ENCODE measurements around the gene DOCK1.

DOCK1 gene

DNA sequence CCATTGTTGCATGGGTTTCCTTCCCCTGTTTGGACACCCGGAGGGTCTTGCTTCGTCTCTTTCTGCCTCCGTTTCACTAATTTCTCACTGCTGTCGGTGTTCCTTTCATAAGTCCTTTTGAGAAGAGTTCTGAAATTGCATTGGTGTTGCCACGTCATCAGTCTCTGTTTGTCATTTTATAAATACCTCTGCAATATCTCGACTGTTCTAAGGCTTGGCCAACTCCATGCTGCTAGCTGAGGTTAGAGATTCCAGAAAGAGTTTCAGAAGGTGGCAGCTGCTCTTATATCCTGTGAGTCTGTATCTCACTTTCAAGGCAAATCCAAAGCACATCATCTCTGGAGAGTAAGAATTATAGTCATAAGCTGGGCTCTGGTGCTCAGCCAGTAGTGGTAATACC lies 439.1 kb downstream of the DOCK1 start:
- H3K4me3 ChIP-seq (ENCODE audit: control insufficient read depth, low read depth, low read length) = no peak overlapping the region
- TF ChIP-seq, protein P1, sequence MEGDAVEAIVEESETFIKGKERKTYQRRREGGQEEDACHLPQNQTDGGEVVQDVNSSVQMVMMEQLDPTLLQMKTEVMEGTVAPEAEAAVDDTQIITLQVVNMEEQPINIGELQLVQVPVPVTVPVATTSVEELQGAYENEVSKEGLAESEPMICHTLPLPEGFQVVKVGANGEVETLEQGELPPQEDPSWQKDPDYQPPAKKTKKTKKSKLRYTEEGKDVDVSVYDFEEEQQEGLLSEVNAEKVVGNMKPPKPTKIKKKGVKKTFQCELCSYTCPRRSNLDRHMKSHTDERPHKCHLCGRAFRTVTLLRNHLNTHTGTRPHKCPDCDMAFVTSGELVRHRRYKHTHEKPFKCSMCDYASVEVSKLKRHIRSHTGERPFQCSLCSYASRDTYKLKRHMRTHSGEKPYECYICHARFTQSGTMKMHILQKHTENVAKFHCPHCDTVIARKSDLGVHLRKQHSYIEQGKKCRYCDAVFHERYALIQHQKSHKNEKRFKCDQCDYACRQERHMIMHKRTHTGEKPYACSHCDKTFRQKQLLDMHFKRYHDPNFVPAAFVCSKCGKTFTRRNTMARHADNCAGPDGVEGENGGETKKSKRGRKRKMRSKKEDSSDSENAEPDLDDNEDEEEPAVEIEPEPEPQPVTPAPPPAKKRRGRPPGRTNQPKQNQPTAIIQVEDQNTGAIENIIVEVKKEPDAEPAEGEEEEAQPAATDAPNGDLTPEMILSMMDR (IDR thresholded peaks at IDR 0.05; ENCODE audit: control insufficient read depth, insufficient read depth, low read depth, low read length, missing control alignments) = no peak
- no peak for DNase-seq (ENCODE audit: low read depth)

DNA sequence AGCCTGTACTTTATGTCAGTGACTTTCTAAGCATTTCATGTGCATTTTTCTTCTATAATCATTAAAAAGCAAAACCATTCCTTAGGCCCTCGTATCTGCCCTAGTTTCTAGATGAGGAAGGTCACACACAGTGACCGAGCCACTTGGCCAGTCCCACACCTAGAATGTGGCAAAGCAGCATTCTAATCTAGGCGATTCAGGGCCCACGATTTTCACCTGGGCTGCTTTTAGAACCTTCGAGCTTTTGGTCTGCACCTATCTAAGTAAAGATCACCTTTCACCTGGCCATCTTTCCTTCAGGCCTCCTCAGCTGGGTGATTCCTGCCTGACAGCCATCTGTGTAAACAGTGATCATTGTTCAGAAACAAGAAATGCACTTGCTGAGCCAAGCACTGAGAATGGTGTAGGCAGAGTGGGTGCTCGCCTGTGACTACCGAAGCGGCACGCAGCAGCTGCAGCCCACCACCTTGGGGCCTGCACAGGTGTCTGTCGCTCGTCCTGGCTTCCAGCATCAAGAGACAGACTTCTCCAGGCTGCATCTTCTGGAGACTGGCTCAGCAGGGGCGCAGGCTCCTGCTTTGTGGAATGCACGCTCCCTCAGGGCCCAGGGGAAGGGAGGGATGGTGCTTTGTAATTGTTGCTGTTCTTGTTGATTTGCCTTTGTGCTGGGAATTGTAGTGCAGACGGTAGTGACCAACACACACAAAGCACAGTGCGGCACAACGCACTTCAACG lies 440.2 kb downstream of the DOCK1 start:
- TF ChIP-seq, protein P1 (IDR thresholded peaks at IDR 0.05; ENCODE audit: control insufficient read depth, insufficient read depth, low read depth, low read length, missing control alignments) = no peak
- no peak overlapping the region for H3K4me3 ChIP-seq (ENCODE audit: control insufficient read depth, low read depth, low read length)
- no peak for DNase-seq (ENCODE audit: low read depth)

DNA sequence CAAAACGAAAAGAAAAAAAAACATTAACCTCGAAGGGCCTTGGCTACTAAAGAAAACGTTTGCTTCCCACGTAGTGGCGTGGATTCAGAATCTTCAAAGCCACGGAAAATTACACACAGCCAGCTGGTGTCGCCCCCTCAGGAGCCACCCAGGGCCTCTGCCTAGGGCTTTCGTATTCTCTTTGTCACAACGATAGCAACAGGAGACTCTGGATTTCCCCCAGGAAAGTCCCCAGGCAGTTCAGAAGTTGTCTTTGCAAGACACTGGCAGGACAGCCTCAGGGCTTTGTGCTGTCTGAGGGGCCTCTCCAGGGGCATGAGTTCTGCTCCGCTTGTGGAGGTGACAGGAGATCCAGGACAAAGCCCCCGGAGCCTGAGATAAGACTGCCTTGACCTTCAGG lies 441.4 kb downstream of the DOCK1 start:
- DNase-seq (ENCODE audit: low read depth) = no peak
- H3K4me3 ChIP-seq (ENCODE audit: control insufficient read depth, low read depth, low read length) = no peak overlapping the region
- TF ChIP-seq, protein P1 (IDR thresholded peaks at IDR 0.05; ENCODE audit: control insufficient read depth, insufficient read depth, low read depth, low read length, missing control alignments) = no peak

DNA sequence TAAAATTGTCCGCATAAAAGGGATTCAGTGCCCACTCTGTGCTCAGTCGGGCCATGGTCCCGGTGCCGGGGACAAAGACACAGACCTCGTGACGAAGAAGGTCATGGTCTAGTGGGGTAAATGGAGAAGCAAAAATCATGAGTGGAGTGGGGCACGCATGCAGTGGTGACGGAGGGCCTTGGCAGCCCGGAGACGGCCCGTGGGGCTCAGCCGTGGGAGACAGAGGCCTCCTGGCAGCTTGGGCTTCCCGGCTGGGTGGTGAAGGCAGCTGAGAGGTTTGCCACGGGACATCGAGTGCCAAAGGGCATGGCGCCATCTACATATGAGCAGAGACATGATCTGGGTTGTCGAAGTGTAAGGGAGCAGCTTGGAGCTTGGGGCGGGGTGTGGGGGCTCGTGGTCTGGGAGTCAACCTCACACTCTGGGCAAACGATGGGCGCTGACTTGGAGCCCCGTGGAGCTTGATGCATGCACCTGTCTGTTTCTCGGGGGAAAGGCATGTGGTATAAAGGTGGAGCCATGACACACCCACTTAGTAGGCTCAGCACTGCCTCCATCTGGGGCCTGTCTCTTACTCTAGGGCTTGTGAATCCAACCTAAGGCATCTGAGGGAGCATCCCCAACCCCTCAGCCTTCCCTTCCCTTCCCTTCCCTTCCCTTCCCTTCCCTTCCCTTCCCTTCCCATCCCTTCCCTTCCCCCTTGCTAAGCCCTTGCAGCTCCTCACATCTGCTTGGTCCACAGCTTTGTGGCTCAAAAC lies 442.2 kb downstream of the DOCK1 start:
- TF ChIP-seq, protein P1 (IDR thresholded peaks at IDR 0.05; ENCODE audit: control insufficient read depth, insufficient read depth, low read depth, low read length, missing control alignments) = no peak
- DNase-seq (ENCODE audit: low read depth) = no peak

DNA sequence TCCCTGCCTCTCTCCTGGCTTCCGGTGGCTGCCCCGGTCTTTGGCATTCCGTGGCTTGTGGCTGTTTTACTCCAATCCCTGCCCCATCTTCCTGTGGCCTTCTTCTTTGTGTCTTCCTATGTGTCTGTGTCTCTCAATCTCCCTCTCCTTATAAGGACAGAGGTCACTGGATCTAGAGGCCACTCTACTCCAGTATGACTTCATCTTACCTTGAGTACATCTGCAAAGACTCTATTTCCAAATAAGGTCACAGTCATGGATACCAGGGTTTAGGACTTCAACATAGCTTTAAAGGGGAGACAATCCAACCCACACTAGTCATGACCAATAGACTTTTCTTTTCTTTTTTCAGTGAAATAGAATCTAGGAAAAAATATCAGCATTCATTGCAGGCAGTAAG lies 444.5 kb downstream of the DOCK1 start:
- TF ChIP-seq, protein P1 (IDR thresholded peaks at IDR 0.05; ENCODE audit: control insufficient read depth, insufficient read depth, low read depth, low read length, missing control alignments) = no peak
- DNase-seq (ENCODE audit: low read depth) = no peak
- no peak overlapping the region for H3K4me3 ChIP-seq (ENCODE audit: control insufficient read depth, low read depth, low read length)

More for the DNA sequence above, 442.2 kb downstream of the DOCK1 start:
- no peak overlapping the region for H3K4me3 ChIP-seq (ENCODE audit: control insufficient read depth, low read depth, low read length)

DNA sequence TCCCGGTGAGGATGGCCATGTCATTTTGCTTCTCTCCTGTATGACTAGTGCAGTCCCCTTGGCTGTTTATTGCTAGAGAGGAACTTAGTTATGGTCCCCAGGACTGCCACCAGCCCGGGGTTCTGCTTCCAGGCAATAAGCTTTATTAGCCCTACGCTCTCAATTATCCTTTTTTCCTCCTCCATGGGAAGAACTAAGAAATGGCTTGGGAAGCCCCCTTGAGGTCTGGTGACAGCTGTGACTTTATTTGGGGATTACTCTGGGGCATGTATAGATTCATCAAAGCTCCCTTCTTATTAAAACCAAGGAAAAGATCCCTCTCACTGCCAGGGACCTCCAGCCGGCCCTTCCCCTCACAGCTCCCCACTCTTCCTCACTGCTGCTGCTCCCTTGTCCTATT lies 446.3 kb downstream of the DOCK1 start:
- no peak overlapping the region for H3K4me3 ChIP-seq (ENCODE audit: control insufficient read depth, low read depth, low read length)
- TF ChIP-seq, protein P1 (IDR thresholded peaks at IDR 0.05; ENCODE audit: control insufficient read depth, insufficient read depth, low read depth, low read length, missing control alignments) = no peak
- no peak for DNase-seq (ENCODE audit: low read depth)
